Suprapubic skin (tissue), 3 donors: ENCODE data around the gene TGFB1I1.

Experiments used
- POLR2A ChIP-seq, 2 donors: fragments of 450-650 bp; IDR thresholded peaks; one replicate each; pipeline ENCODE4 v1.6.1; 2017; ENCODE audit warnings: antibody characterized with exemption in 2 of 2, mild to moderate bottlenecking in 2 of 2, moderate library complexity in 2 of 2
- TF ChIP-seq, protein P1 (sequence below), 2 donors: fragments of 200-600 bp in 1 of 2; fragments of 450-650 bp in 1 of 2; sonication (generic) in 1 of 2; IDR thresholded peaks; one replicate each; pipeline ENCODE4 v1.5.1; 2016 to 2019; ENCODE audit warnings: antibody characterized with exemption in 2 of 2, mild to moderate bottlenecking in 1 of 2, moderate library complexity in 1 of 2

DNA sequence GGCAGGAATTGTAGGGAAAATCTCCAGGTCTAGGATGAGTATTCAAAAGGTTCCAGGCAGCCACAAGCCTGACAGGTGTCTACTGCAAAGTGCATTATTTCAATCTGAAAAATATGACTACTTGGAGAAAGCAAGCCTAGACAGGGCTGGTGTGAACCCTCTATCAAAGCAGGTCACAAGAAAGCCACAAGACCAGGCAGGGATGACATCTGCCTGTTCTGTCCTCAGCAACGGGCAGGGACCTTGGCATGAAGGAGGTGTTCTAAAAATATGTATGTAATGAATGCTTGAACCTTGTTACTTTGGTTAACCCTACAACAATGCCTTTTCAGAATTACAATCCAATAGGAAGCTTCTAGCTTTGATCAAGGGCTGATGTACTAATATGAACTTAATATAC, 42.6 kb upstream of the TGFB1I1 start:
- TF ChIP-seq, protein P1, sequence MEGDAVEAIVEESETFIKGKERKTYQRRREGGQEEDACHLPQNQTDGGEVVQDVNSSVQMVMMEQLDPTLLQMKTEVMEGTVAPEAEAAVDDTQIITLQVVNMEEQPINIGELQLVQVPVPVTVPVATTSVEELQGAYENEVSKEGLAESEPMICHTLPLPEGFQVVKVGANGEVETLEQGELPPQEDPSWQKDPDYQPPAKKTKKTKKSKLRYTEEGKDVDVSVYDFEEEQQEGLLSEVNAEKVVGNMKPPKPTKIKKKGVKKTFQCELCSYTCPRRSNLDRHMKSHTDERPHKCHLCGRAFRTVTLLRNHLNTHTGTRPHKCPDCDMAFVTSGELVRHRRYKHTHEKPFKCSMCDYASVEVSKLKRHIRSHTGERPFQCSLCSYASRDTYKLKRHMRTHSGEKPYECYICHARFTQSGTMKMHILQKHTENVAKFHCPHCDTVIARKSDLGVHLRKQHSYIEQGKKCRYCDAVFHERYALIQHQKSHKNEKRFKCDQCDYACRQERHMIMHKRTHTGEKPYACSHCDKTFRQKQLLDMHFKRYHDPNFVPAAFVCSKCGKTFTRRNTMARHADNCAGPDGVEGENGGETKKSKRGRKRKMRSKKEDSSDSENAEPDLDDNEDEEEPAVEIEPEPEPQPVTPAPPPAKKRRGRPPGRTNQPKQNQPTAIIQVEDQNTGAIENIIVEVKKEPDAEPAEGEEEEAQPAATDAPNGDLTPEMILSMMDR (IDR thresholded peaks at IDR 0.05): no peak
- no peak for TF ChIP-seq POLR2A (IDR thresholded peaks at IDR 0.05)
